ENCODE results near the gene PDSS2. TPM values are rescaled to one million over a fixed set of nuclear protein-coding genes. Genes with fewer than 3 reads are reported as not detected.

PDSS2 gene
- total and polyA plus RNA-seq, 2 of the 8 experiments (the other 6 are each of a cell fraction or from before 2014, with no cell fraction given): 10.7 to 16.1 TPM

- POLR2A ChIA-PET (ENCODE audit: partially characterized antibody): interaction anchor here (0.7 to 5.2 kb wide), 35 partner anchors 9 to 791 kb away, joined by 3 to 53 read pairs (median 4); partner anchors contain the start of genes ATG5 and MTRES1
- H3K4me1 ChIP-seq (replicated peaks in 1 of 4; ENCODE audit: control insufficient read depth in 3 of 4, insufficient read depth in 4 of 4, low read length in 3 of 4): peaks cover 11 to 17% (median 14%) of the 10 kb centered on the region in 4 experiments
- peak overlapping the region in 3 of 4 experiments; percentile 82 to 98 (median 96); a peak in 6 of 7 replicates for H3K9ac ChIP-seq (replicated peaks in 1 of 4; ENCODE audit: extremely low read depth in 1 of 4, low read depth in 3 of 4, low read length in 3 of 4)
- TF ChIP-seq POU5F1 (IDR thresholded peaks at IDR 0.05; ENCODE audit: low read depth, low read length): peak; percentile 18; the same call in 1 of the 2 replicates
- no peak; the same call in 1 of the 2 replicates for TF ChIP-seq SP4 (IDR thresholded peaks at IDR 0.05; ENCODE audit: low read length)
- TF ChIP-seq USF2 (IDR thresholded peaks at IDR 0.05; ENCODE audit: low read length): 0 out of 2 replicates have a peak, but pooled peaks have one; percentile 6
- peak; percentile 75; the same call in 1 of the 2 replicates for TF ChIP-seq MAX (IDR thresholded peaks at IDR 0.05)
- TF ChIP-seq EZH2 (IDR thresholded peaks at IDR 0.05; ENCODE audit: low read depth, low read length, severe bottlenecking): no peak
- no peak for TF ChIP-seq CTBP2 (IDR thresholded peaks at IDR 0.05; ENCODE audit: borderline replicate concordance, insufficient read depth, insufficient read length, low read length)
- 0 out of 2 replicates have a peak, but pooled peaks have one; percentile 30 for TF ChIP-seq JUND (IDR thresholded peaks at IDR 0.05; ENCODE audit: low read length)
- TF ChIP-seq TEAD4 (IDR thresholded peaks at IDR 0.05; ENCODE audit: low read depth, low read length): no peak
- TF ChIP-seq FOSL1 (IDR thresholded peaks at IDR 0.05; ENCODE audit: insufficient read depth, low read depth, low read length): no peak
- TF ChIP-seq TAF1 (IDR thresholded peaks at IDR 0.05; ENCODE audit: low read depth, low read length): peak; percentile 18; the same call in 1 of the 2 replicates
These were observed 343.0 kb downstream of the PDSS2 start for GRCh38 chr6:107116328-107116892.

More at GRCh38 chr6:107116328-107116892, 343.0 kb downstream of the PDSS2 start:
- H3K79me1 ChIP-seq (ENCODE audit: low read depth, low read length): no peaks in the 10 kb centered on the region
- peak overlapping the region; percentile 88; the same call in 1 of the 2 replicates for H2AK5ac ChIP-seq (ENCODE audit: low read depth, low read length)
- no peak for FAIRE-seq
- H2BK5ac ChIP-seq (ENCODE audit: low read depth, low read length): peak overlapping the region; percentile 99
- H4K8ac ChIP-seq (ENCODE audit: extremely low read depth, insufficient read depth, low read length): no peak overlapping the region
- H2BK12ac ChIP-seq (ENCODE audit: low read depth, low read length): peak overlapping the region; percentile 93; the same call in 1 of the 2 replicates
- H3K36me3 ChIP-seq (ENCODE audit: control insufficient read depth in 2 of 4, insufficient read depth in 4 of 4, low read length in 3 of 4): peaks cover 0 to 5% (median 0%) of the 10 kb centered on the region in 4 experiments; a peak in 1 of 8 replicates
- H3K4me2 ChIP-seq (ENCODE audit: insufficient read depth in 1 of 2, low read depth in 2 of 2, low read length in 2 of 2): peak overlapping the region; percentile 77 to 90
- no peak overlapping the region for H3K14ac ChIP-seq (ENCODE audit: insufficient read length)
- H3K27me3 ChIP-seq (replicated peaks in 1 of 4; ENCODE audit: control insufficient read depth in 3 of 4, extremely low read depth in 1 of 4, insufficient read depth in 3 of 4, low read length in 3 of 4): no peaks in the 10 kb centered on the region
- peak overlapping the region; percentile 94 for H4K91ac ChIP-seq (replicated peaks; ENCODE audit: insufficient read length, low read length)
- H4K20me1 ChIP-seq (replicated peaks in 1 of 2; ENCODE audit: control insufficient read depth in 1 of 2, insufficient read depth in 2 of 2, low read length in 2 of 2): no peaks in the 10 kb centered on the region
- no peak overlapping the region for H2AFZ ChIP-seq (ENCODE audit: low read length)
- peak overlapping the region; percentile 92 for H4K5ac ChIP-seq (ENCODE audit: insufficient read length, low read depth, low read length)
- peak overlapping the region; percentile 99 for H3K27ac ChIP-seq (ENCODE audit: low read depth, low read length)
- H3K18ac ChIP-seq (ENCODE audit: extremely low read depth, low read length): peak overlapping the region; percentile 98
- peak overlapping the region; percentile 98 for H3K56ac ChIP-seq (replicated peaks; ENCODE audit: insufficient read length, low read depth, low read length)
- peaks cover 4 to 27% of the 10 kb centered on the region in 2 experiments for H3K79me2 ChIP-seq (ENCODE audit: control insufficient read depth in 1 of 2, insufficient read depth in 2 of 2, low read length in 2 of 2)
- DNase-seq (ENCODE audit: low read depth in 1 of 2, low spot score in 2 of 2): peak; percentile 69 to 87
- H3K23me2 ChIP-seq (ENCODE audit: low read depth, low read length): peaks cover 9% of the 10 kb centered on the region
- WGBS, 2 experiments (ENCODE audit: extremely low coverage in 1 of 2, insufficient coverage in 1 of 2, insufficient read length in 1 of 2, insufficient replicate concordance in 2 of 2, low coverage in 1 of 2, low lambda C conversion rate in 2 of 2, missing lambda C conversion rate in 1 of 2): 1% methylated on average over 15 of the region's 15 CpGs; no CpG with 5 or more reads in 1 of the 2 experiments
- peak overlapping the region; percentile 97 for H2BK120ac ChIP-seq (replicated peaks; ENCODE audit: low read depth, low read length)
- peak overlapping the region; percentile 93 for H3K4ac ChIP-seq (replicated peaks; ENCODE audit: insufficient read length, low read depth, low read length)
- H2BK15ac ChIP-seq (ENCODE audit: low read length): no peak overlapping the region
- peak overlapping the region; percentile 53 to 76 (median 62); a peak in 6 of 8 replicates for H3K4me3 ChIP-seq (ENCODE audit: extremely low read depth in 1 of 4, insufficient read depth in 2 of 4, low read depth in 3 of 4, low read length in 4 of 4)
- no peaks in the 10 kb centered on the region for H3K9me3 ChIP-seq (ENCODE audit: insufficient read depth in 2 of 2, low read depth in 1 of 2, low read length in 1 of 2)
- CTCF ChIA-PET (ENCODE audit: partially characterized antibody): interaction anchor here (0.5 to 1.6 kb wide), 9 partner anchors 8 to 939 kb away, joined by 3 to 9 read pairs (median 3); partner anchors contain the start of gene PDSS2
- peak overlapping the region; percentile 9; the same call in 1 of the 2 replicates for H2BK20ac ChIP-seq (ENCODE audit: low read length)
- H3K23ac ChIP-seq (ENCODE audit: insufficient read length): no peak overlapping the region
